ENCODE data around the gene ERG28.

DNA sequence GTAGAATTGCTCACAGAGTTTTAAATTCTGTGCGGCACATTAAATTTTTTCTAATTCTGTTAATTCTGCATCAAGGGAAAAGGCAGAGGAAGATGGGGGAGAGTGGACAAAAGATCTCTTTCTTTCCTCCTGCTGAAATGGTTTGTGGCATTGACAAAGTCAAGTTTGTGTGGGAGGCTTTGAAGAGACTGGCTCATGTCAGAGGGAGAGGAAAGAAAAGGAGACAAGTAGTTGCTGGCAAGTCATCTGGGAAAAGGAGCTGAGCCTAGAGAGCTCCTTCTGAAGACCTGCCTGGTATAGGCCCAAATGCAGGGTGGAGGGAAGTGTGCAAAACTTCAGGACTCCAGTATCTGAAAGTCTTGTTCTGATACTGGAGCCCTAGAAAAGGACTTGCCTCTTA lies 36.7 kb upstream of the ERG28 start:
- TF ChIP-seq CTCF (conservative IDR thresholded peaks at IDR 0.05), result no peak
- TF ChIP-seq ZFX (IDR thresholded peaks at IDR 0.05), result no peak

Data from C4-2B (cell line).